Peyer's patch (tissue), 4 donors: Measurements from ENCODE around the gene HAL. TPM values are rescaled to one million over a fixed set of nuclear protein-coding genes. Genes with fewer than 3 reads are reported as not detected.

ENCODE experiments used
- DNase-seq, 3 donors: peaks; one replicate each; pipeline ENCODE4 v3.0.0-alpha.2; 2017 to 2019
- H3K27ac ChIP-seq, 4 donors: fragments of 200-600 bp; sonication (generic); one replicate each; pipeline ENCODE4 v1.5.1; 2016 to 2019
- H3K27me3 ChIP-seq, 2 donors: fragments of 200-600 bp; sonication (generic); one replicate each; pipeline ENCODE4 v1.5.1; 2019
- H3K36me3 ChIP-seq, 3 donors: fragments of 200-600 bp; sonication (generic); one replicate each; pipeline ENCODE4 v1.5.1; 2016 to 2019
- H3K4me1 ChIP-seq, 4 donors: fragments of 200-600 bp; sonication (generic); one replicate each; pipeline ENCODE4 v1.5.1; 2016 to 2019
- H3K4me3 ChIP-seq, 4 donors: fragments of 200-600 bp; sonication (generic); 1 replicate in 3 of 4; 2 replicates in 1 of 4; pipeline ENCODE4 v1.5.1; 2016 to 2019; ENCODE audit warnings: mild to moderate bottlenecking in 1 of 4
- H3K9me3 ChIP-seq, 4 donors: fragments of 200-600 bp; sonication (generic); one replicate each; pipeline ENCODE4 v1.5.1; 2016 to 2019; ENCODE audit warnings: mild to moderate bottlenecking in 1 of 4
- POLR2A ChIP-seq, 2 donors: fragments of 450-650 bp; IDR thresholded peaks; one replicate each; pipeline ENCODE4 v1.5.1; 2017; ENCODE audit warnings: antibody characterized with exemption in 2 of 2, mild to moderate bottlenecking in 2 of 2, moderate library complexity in 2 of 2
- total RNA-seq, 4 donors: library from RNA; depleted of rRNA; stranded (reverse); fragments of >200 nt; gene quantifications; one replicate each; pipeline ENCODE4 v1.1.0, GENCODE V29; 2016
- TF ChIP-seq, protein P1 (sequence below), 6 experiments: fragments of 450-650 bp in 4 of 6; fragments of 200-600 bp in 2 of 6; sonication (generic) in 1 of 6; IDR thresholded peaks; one replicate each; pipeline ENCODE4 v1.5.1; 2017 to 2019; ENCODE audit warnings: antibody characterized with exemption in 6 of 6, mild to moderate bottlenecking in 3 of 6, moderate library complexity in 1 of 6

HAL gene
- total RNA-seq, 4 donors from 2014 or later = 4.0 to 8.1 (median 4.3) TPM; not detected in 1

DNA sequence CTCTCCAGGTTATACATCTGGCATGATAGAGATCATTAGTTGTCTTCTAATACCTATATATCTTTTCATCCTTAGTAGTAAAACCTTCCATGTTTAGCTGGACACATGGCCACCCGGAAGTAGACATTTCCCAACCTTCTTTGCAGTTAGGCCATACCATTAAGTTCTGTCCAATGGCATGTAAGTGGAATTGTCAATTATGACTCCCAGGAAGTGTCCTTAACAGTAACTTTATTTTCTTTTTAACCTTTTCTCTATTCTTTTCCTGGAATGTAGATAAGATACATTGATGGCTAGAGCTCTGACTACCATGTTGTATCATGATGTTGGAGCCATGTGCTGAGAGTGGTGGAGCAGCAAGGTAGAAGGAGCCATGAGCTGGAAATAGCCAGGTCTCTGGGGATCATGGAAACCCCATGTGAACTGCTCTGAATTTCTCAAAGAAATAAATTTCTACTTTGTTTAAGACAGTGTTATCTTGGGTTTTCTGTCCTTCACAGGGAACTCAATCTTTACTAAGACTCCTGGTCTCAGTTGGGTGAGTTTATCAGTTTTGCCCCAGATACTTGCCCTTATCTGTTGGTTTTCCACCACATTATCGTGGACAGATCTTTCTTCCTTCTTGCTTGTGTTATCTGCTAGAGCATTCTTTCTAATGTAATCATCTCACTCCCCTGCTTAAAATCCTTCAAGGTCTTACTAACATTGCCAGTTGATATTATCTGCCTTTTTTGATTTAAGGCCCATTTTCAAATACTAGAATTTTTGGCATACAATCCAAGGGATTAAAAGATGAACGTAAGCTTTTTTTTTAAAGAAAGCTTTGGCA is 44.4 kb upstream of the HAL start:
- H3K27me3 ChIP-seq = no peaks in the 10 kb centered on the region
- H3K9me3 ChIP-seq = no peaks in the 10 kb centered on the region
- no peaks in the 10 kb centered on the region for H3K36me3 ChIP-seq
- peaks cover 0 to 5% (median under 1%) of the 10 kb centered on the region in 4 donors for H3K4me1 ChIP-seq
- H3K4me3 ChIP-seq = no peak overlapping the region
- TF ChIP-seq POLR2A (IDR thresholded peaks at IDR 0.05) = no peak
- DNase-seq = no peak
- H3K27ac ChIP-seq = no peak overlapping the region

DNA sequence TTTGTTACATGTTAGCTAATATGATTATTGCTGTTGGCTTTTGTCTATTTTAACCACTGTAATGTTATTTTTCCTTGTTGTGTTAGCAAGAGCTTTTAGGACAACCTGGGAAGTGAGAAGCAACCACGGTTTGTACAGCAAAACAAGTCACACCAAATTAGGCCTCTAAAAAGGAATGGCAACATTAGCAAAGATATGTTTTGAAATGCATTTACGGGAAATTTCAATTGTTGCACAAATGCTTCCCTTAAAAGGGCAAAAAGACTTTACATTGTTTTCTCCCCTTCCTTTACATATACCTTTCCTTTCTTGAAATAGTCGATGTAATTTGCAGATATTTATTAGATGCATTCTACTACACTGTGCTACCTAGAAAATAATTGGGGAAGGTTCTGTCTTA is 43.4 kb upstream of the HAL start:
- no peak overlapping the region for H3K27ac ChIP-seq
- H3K27me3 ChIP-seq = no peaks in the 10 kb centered on the region
- H3K36me3 ChIP-seq = no peaks in the 10 kb centered on the region
- TF ChIP-seq, protein P1, sequence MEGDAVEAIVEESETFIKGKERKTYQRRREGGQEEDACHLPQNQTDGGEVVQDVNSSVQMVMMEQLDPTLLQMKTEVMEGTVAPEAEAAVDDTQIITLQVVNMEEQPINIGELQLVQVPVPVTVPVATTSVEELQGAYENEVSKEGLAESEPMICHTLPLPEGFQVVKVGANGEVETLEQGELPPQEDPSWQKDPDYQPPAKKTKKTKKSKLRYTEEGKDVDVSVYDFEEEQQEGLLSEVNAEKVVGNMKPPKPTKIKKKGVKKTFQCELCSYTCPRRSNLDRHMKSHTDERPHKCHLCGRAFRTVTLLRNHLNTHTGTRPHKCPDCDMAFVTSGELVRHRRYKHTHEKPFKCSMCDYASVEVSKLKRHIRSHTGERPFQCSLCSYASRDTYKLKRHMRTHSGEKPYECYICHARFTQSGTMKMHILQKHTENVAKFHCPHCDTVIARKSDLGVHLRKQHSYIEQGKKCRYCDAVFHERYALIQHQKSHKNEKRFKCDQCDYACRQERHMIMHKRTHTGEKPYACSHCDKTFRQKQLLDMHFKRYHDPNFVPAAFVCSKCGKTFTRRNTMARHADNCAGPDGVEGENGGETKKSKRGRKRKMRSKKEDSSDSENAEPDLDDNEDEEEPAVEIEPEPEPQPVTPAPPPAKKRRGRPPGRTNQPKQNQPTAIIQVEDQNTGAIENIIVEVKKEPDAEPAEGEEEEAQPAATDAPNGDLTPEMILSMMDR (IDR thresholded peaks at IDR 0.05) = no peak
- TF ChIP-seq POLR2A (IDR thresholded peaks at IDR 0.05) = no peak
- H3K4me3 ChIP-seq = no peak overlapping the region
- H3K4me1 ChIP-seq = peaks cover 0 to 2% (median 0%) of the 10 kb centered on the region in 4 donors
- H3K9me3 ChIP-seq = no peaks in the 10 kb centered on the region
- no peak for DNase-seq

DNA sequence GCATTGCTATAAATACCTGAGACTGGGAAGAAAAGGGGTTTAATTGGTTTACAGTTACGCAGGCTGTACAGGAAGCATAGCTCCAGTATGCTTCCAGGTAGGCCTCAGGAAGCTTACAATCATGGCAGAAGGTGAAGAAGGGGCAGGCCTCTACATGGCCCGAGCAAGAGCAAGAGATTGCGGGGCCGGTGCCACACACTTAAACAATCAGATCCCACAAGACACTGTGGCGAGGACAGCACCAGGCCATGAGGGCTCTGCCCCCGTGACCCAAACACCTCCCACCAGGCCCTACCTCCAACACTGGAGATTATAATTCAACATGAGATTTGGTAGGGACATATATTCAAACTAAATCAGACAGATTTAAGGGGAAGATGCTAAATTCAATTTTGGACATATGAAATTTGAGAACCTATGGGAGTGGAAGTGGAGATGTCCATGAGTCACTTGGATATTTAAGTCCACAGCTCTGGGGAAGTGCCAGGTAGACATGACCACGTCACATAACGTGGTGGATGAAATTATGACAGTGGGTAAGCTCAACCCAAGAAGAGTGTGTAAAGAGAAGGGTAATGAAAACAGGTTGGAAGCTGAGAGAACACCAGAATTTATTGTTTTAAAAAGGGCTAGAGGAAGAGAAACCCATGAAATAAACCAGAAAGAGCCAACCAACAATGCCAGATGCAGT is 40.8 kb upstream of the HAL start:
- peak overlapping the region in 1 of 4 donors; percentile 36 for H3K27ac ChIP-seq
- H3K9me3 ChIP-seq = no peaks in the 10 kb centered on the region
- H3K36me3 ChIP-seq = no peaks in the 10 kb centered on the region
- no peak for DNase-seq
- H3K4me3 ChIP-seq = no peak overlapping the region
- H3K27me3 ChIP-seq = no peaks in the 10 kb centered on the region
- H3K4me1 ChIP-seq = peaks cover 0 to 19% (median 0%) of the 10 kb centered on the region in 4 donors
- TF ChIP-seq POLR2A (IDR thresholded peaks at IDR 0.05) = no peak
- TF ChIP-seq, protein P1 (IDR thresholded peaks at IDR 0.05) = no peak

DNA sequence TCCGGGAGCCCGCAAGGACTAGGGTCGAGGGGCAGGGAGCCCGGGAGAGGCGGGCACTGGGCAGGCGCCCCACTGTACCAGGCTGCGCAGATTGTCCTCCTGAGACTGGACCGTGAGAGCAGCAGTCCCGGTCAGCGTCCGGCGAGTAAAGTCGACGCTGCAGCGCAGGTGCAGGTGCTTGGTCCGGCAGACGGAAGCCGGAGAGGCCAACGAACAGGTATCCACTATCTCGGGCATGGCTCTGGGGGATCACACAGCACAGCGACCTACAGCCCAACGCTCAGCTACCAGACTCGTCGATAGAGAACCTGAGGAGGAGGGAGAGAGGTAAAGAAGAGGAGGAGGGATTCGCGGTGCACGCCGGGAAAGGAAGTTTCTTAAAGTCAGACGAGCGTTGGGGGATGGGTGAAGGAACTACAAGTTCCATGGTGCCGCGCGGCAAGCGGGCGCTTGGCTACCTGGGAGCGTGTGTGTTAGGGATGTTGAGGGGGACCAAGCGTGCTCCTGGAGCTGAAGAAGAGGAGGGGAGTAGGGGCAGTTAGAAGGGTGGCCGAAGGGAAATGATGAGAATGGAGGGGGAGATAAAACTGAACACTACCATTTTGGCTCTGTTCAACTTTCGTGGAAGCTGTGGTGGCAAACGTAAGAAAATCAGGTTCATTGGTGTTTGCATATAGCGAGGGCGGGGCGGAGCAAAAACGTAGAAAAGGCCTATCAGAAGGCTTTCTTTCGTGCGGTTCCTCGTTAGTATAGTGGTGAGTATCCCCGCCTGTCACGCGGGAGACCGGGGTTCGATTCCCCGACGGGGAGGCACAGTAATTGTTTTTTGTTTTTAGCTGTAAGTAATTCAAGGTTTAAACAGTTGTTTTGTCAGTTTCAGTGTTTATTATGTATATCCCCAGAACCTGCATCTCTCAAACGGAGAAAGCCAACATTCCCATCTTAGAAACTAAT is 39.4 kb upstream of the HAL start, which contains the start of gene LTA4H:
LTA4H (minus strand) TSS at position 305 of the 954 bp plus-strand sequence; CDS start at position 237, 68 bp downstream.
- Histone ChIP-seq H3K4me3 (peak within 1 kb of the TSS; percentile 71 to 78 (median 74)), H3K36me3 (no peaks in the 10 kb centered on the region), H3K4me1 (peaks cover 0 to 19% (median 0%) of the 10 kb centered on the region in 4 donors), H3K9me3 (no peaks in the 10 kb centered on the region), H3K27ac (peak within 1 kb of the TSS; percentile 76 to 87 (median 80)), H3K27me3 (no peaks in the 10 kb centered on the region)
- DNase-seq = peak; percentile 95 to 100 (median 99)
- peak; percentile 83 to 88 for TF ChIP-seq POLR2A (IDR thresholded peaks at IDR 0.05)
- TF ChIP-seq, protein P1 (IDR thresholded peaks at IDR 0.05) = peak in 1 of 6 experiments; percentile 7

DNA sequence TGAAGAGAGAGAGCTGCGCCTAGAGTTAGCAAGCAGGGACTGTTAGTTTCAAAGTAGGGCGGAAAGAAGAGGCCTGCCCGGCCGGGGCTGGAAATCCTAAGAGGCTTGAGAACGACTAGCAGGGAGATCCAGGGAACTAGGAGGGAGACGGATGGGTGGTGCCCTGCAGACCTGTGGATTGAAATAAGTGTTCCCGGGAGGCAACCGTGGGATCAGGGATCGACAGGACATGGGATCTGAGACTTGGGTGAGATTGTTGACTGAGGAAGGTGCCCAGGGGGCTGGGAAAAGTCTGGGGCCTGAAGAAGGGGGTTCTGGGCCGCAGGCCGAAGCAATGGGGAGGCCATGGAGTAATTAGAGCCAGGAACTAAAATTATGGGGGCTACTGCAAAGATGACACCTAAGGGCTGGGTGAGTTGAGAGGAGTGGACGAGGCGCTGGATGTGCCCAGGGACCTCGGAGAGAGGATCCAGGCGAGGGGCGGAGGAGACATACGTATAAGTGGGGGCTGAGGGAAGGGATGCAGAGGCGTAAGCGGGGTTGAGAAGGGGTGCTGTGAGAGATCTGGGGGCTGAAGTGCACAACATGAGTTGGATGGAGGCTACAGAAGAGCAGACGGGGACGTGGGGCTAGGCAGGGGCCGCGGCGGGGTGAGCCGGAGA is 38.6 kb upstream of the HAL start:
- Histone ChIP-seq H3K27me3 (no peaks in the 10 kb centered on the region), H3K27ac (peak overlapping the region; percentile 76 to 87 (median 80)), H3K4me3 (peak overlapping the region; percentile 71 to 78 (median 74)), H3K4me1 (peaks cover 0 to 19% (median 0%) of the 10 kb centered on the region in 4 donors), H3K9me3 (no peaks in the 10 kb centered on the region), H3K36me3 (no peaks in the 10 kb centered on the region)
- TF ChIP-seq POLR2A (IDR thresholded peaks at IDR 0.05) = no peak
- TF ChIP-seq, protein P1 (IDR thresholded peaks at IDR 0.05) = no peak
- DNase-seq = peak in 2 of 3 donors; percentile 50 to 59
